ENCODE measurements around the gene ZNF484. TPM values are rescaled to one million over a fixed set of nuclear protein-coding genes. Genes with fewer than 3 reads are reported as not detected.
"Not testable (repeated sequence)": the region's sequence is repeated elsewhere in the genome, so short reads cannot be mapped to it uniquely, and the experiment has no call there.

Gene ZNF484
- total and polyA plus RNA-seq, 7 donors = 0.79 to 6.1 (median 3.9) TPM

DNA sequence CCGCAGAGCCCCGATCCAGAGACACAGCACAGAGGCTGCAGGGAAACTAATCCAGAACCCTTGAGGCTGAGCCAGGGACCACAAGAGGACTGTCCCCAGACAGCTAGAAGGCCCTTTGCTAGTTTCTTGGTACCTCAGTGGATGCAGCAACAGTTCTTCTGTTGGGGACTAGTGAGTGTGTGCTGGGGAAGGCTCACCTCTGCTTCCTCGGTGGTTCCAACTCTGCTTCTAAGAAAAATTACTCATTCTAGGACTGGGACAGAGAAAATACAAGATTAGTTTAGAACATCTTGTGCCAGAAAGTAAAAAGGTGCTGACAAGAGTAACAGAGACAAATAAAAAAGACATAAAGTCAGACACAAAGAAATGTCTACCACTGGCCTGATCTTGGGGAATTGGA is 19.5 kb upstream of the ZNF484 start:
- H3K27me3 ChIP-seq (ENCODE audit: insufficient read depth in 3 of 3, low read length in 2 of 3) = no peaks in the 10 kb centered on the region
- no peak overlapping the region for H3K27ac ChIP-seq
- no peaks in the 10 kb centered on the region for H3K4me1 ChIP-seq
- intact Hi-C loops (cut with DNase I) = no loop called here
- TF ChIP-seq, protein P1, sequence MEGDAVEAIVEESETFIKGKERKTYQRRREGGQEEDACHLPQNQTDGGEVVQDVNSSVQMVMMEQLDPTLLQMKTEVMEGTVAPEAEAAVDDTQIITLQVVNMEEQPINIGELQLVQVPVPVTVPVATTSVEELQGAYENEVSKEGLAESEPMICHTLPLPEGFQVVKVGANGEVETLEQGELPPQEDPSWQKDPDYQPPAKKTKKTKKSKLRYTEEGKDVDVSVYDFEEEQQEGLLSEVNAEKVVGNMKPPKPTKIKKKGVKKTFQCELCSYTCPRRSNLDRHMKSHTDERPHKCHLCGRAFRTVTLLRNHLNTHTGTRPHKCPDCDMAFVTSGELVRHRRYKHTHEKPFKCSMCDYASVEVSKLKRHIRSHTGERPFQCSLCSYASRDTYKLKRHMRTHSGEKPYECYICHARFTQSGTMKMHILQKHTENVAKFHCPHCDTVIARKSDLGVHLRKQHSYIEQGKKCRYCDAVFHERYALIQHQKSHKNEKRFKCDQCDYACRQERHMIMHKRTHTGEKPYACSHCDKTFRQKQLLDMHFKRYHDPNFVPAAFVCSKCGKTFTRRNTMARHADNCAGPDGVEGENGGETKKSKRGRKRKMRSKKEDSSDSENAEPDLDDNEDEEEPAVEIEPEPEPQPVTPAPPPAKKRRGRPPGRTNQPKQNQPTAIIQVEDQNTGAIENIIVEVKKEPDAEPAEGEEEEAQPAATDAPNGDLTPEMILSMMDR (IDR thresholded peaks at IDR 0.05) = no peak
- DNase-seq = no peak
- H3K9me3 ChIP-seq = no peaks in the 10 kb centered on the region
- WGBS, 3 donors = 88 to 94% (median 90%) methylated on average over 3 of the region's 3 CpGs
- no peak for ATAC-seq
- no peak overlapping the region for H3K4me3 ChIP-seq
- H3K36me3 ChIP-seq (ENCODE audit: insufficient read depth in 1 of 2, low read depth in 1 of 2) = no peaks in the 10 kb centered on the region

DNA sequence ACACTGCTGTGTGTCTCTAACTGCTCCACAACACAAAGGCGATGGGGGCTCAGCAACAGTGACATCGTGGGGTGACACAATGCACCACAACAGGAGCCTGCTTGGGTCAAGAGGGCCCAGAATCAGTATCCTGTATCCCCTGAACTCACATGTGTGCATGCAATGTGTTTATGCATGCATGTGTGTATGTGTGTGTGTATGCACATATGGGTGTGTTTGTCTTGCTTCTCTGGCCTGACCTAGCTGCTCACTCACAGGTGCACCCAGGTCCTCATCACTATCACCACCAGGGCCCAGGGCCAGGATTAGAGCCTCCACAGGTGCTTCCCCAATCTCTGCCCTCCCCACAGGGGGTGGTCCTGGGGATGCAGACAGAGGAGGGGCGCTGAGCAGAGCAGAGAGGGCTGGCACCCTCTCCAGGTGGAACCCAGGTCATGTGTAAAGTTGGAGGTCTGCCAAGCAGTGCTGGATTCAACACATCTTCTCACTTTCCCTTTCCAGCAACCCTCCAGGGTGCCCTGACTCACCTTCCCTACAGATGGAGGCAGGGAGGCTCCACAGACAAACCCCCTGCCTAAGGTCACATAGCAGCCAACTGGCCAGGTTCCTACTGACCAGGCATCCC is 18.1 kb upstream of the ZNF484 start:
- Histone ChIP-seq H3K4me3 (no peak overlapping the region), H3K36me3 (ENCODE audit: insufficient read depth in 1 of 2, low read depth in 1 of 2) (no peaks in the 10 kb centered on the region), H3K27me3 (ENCODE audit: insufficient read depth in 3 of 3, low read length in 2 of 3) (no peaks in the 10 kb centered on the region), H3K27ac (no peak overlapping the region), H3K9me3 (no peaks in the 10 kb centered on the region), H3K4me1 (no peaks in the 10 kb centered on the region)
- intact Hi-C loops (cut with DNase I) = no loop called here
- WGBS, 3 donors = 96 to 98% (median 97%) methylated on average over 3 of the region's 3 CpGs
- no peak for ATAC-seq
- no peak for DNase-seq
- TF ChIP-seq, protein P1 (IDR thresholded peaks at IDR 0.05) = no peak

DNA sequence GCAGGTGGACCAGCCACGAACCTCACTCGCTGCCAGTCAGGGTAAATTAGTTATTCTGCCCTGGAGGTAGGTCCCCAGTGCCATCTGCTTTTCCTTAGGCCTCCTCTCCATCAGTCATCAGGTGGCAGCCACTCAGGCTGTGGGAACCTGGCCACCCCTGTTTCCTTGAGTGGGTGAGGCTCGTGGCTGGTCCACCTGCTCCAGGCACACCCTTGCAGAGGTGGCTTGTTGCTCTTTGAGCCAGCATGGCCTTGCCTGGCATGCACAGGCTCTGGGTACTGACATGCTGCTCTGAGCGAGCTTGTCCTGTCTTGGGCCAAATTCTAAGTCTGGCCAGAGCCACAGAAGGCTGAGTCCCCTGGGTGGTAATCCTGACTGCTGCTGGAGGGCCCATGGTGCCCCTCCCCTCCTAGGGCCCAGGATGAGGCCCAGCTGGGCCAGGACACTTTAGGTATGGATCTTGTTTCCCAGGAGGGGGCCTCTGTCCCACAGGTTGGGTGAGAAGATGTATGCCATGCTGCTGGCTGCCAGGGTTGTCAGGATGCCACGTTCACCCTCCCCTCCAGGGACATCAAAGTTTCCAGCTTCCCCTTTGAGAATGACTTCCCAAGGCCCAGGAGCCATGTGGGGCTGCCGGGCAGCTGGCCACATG is 17.0 kb upstream of the ZNF484 start:
- Histone ChIP-seq H3K27ac (no peak overlapping the region), H3K4me3 (no peak overlapping the region), H3K4me1 (no peaks in the 10 kb centered on the region), H3K9me3 (no peaks in the 10 kb centered on the region), H3K27me3 (ENCODE audit: insufficient read depth in 3 of 3, low read length in 2 of 3) (no peaks in the 10 kb centered on the region), H3K36me3 (ENCODE audit: insufficient read depth in 1 of 2, low read depth in 1 of 2) (no peaks in the 10 kb centered on the region)
- intact Hi-C loops (cut with DNase I) = no loop called here
- 82 to 86% (median 86%) methylated on average over 6 of the region's 6 CpGs for WGBS, 3 donors
- DNase-seq = no peak
- TF ChIP-seq, protein P1 (IDR thresholded peaks at IDR 0.05) = no peak
- no peak for ATAC-seq

DNA sequence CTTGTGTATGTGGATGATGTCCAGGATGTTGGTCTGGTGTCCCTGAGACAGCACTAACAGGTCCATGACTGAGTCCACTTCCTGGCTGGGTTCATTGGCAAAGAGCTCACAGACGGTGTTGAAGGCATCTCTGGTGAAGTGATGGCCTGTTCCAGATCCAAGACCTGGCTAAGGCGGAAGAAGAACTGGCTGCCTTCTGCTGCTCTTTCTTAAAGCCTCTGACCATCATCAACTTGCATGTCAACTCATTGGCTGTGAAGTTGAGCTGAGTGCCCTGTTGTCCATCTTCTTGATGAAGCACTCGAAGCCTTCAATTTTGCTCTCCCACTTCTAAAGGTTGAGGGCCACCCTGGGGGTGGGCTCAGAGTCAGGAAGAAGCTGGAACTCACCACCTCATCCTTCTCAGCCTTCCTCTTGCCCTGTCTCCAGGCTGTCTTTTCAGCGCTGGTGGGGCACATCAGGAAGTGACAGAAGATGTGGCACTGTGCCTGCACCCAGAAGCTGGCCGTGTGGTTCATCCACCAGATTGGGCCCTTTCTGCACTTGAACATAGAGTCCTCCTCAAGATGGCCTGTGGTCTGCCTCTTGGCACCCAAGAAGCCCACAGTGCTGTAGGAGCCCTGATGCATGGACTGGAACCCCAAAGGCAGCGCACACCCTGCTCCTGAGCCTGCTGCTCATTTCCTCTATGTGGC is 16.2 kb upstream of the ZNF484 start:
- WGBS, 3 donors = 86 to 95% (median 87%) methylated on average over 6 of the region's 6 CpGs
- H3K36me3 ChIP-seq (ENCODE audit: insufficient read depth in 1 of 2, low read depth in 1 of 2); H3K9me3 ChIP-seq; H3K4me1 ChIP-seq; H3K27me3 ChIP-seq (ENCODE audit: insufficient read depth in 3 of 3, low read length in 2 of 3); H3K4me3 ChIP-seq; DNase-seq; intact Hi-C loops (cut with DNase I); ATAC-seq; H3K27ac ChIP-seq: not testable (repeated sequence)

DNA sequence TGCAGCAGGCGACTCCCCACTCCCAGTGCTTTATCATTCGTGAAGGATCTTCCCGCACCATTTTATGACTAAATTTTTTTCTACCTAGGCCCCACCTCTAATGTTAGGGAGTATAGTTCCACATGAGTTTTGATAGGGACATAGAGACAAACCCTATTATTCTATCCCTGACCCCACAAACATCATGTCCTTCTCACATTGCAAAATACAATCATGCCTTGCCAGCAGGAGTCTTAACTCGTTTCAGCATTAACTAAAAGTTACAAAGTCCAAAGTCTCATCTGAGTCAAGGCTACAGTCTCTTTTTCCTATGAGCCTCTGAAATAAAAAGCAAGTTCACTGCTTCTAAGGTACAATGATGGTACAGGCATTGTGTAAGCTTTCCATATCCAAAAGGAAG is 14.4 kb upstream of the ZNF484 start:
- H3K4me1 ChIP-seq; intact Hi-C loops (cut with DNase I); H3K36me3 ChIP-seq (ENCODE audit: insufficient read depth in 1 of 2, low read depth in 1 of 2); DNase-seq; H3K9me3 ChIP-seq; H3K27me3 ChIP-seq (ENCODE audit: insufficient read depth in 3 of 3, low read length in 2 of 3); ATAC-seq; H3K4me3 ChIP-seq; H3K27ac ChIP-seq: not testable (repeated sequence)
- WGBS, 3 donors = 86 to 90% (median 86%) methylated on average over 4 of the region's 4 CpGs
